IMR-90 (cell line): ENCODE measurements around the gene SPTBN5.

Experiments
- CHD1 ChIP-seq: IDR thresholded peaks from 2 replicates; pipeline ENCODE4 v1.6.1; 2012; ENCODE audit warnings: low read depth, low read length, improper control_type of control experiment
- FOS ChIP-seq: fragments of 150-350 bp; IDR thresholded peaks from 2 replicates; pipeline ENCODE4 v1.6.1; 2016; ENCODE audit warnings: low read depth, low read length
- POLR2A ChIP-seq: IDR thresholded peaks from 2 replicates; pipeline ENCODE4 v1.6.1; 2012; ENCODE audit warnings: mild to moderate bottlenecking, low read depth, low read length
- RFX5 ChIP-seq: IDR thresholded peaks from 2 replicates; pipeline ENCODE4 v1.8.0; 2012; ENCODE audit warnings: low read depth, mild to moderate bottlenecking, low read length, moderate library complexity
- SMC3 ChIP-seq: fragments of 150-350 bp; IDR thresholded peaks from 2 replicates; pipeline ENCODE4 v1.6.1; 2016; ENCODE audit warnings: low read depth, mild to moderate bottlenecking, antibody characterized with exemption, low read length, moderate library complexity
- TF ChIP-seq, protein P1 (sequence below): conservative IDR thresholded peaks from 2 replicates; pipeline ENCODE4 v1.5.1; 2012; ENCODE audit warnings: mild to moderate bottlenecking, low read depth, low read length, improper control_type of control experiment

DNA sequence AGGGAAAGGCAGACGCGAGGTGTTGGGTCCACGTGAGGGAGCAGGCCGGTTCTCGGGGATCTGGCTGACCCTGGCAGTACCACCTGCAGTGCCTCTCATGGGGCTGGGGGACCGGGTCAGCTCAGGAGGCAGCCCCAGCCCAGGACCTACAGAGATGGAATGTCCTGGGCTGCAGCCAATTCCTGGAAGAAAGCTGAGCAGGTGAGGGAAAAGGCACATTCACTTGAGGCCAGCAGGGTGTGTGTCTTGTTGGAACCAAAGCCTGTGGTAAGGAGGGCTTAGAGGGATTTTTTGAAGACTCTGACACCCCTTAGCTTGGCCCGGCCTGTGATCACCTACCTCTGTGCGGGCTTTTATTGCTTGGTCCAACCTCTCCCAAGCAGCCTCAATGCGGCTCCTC, 39.4 kb downstream of the SPTBN5 start:
- TF ChIP-seq RFX5 (no peak), POLR2A (no peak), CHD1 (no peak), SMC3 (no peak), FOS (no peak)
- TF ChIP-seq, protein P1, sequence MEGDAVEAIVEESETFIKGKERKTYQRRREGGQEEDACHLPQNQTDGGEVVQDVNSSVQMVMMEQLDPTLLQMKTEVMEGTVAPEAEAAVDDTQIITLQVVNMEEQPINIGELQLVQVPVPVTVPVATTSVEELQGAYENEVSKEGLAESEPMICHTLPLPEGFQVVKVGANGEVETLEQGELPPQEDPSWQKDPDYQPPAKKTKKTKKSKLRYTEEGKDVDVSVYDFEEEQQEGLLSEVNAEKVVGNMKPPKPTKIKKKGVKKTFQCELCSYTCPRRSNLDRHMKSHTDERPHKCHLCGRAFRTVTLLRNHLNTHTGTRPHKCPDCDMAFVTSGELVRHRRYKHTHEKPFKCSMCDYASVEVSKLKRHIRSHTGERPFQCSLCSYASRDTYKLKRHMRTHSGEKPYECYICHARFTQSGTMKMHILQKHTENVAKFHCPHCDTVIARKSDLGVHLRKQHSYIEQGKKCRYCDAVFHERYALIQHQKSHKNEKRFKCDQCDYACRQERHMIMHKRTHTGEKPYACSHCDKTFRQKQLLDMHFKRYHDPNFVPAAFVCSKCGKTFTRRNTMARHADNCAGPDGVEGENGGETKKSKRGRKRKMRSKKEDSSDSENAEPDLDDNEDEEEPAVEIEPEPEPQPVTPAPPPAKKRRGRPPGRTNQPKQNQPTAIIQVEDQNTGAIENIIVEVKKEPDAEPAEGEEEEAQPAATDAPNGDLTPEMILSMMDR = no peak
